Body of pancreas (tissue), 4 donors: ENCODE data around the gene KLHL13. TPM values are rescaled to one million over a fixed set of nuclear protein-coding genes. Genes with fewer than 3 reads are reported as not detected.

Source experiments
- ATAC-seq: fragments of 150-250 bp; one replicate; pipeline ENCODE4 v1.9.1; 2016
- DNase-seq, 4 donors: peaks; one replicate each; pipeline ENCODE4 v3.0.0-alpha.2; 2019
- H3K27ac ChIP-seq, 4 donors: fragments of 200-600 bp; sonication (generic); 1 replicate in 3 of 4; 2 replicates in 1 of 4; pipeline versions ENCODE4 v1.5.1 to v1.6.1; 2016 to 2019; ENCODE audit warnings: mild to moderate bottlenecking in 1 of 4, mixed read lengths in 1 of 4, moderate library complexity in 1 of 4
- H3K27me3 ChIP-seq, 2 donors: fragments of 200-600 bp; sonication (generic); one replicate each; pipeline ENCODE4 v1.6.0; 2016; ENCODE audit warnings: mild to moderate bottlenecking in 1 of 2
- H3K36me3 ChIP-seq, 2 donors: fragments of 200-600 bp; sonication (generic); replicated peaks in 1 of 2; 2 replicates each; pipeline ENCODE4 v1.5.1; 2016; ENCODE audit warnings: low read depth in 2 of 2; ENCODE audit not compliant: insufficient read depth in 1 of 2
- H3K4me1 ChIP-seq: fragments of 200-600 bp; sonication (generic); one replicate; pipeline ENCODE4 v1.6.0; 2016
- H3K4me3 ChIP-seq, 2 donors: fragments of 200-600 bp; sonication (generic); 1 replicate in 1 of 2; 2 replicates in 1 of 2; pipeline ENCODE4 v1.5.1; 2016 to 2019
- H3K9me3 ChIP-seq, 3 donors: fragments of 200-600 bp; sonication (generic); 1 replicate in 2 of 3; 2 replicates in 1 of 3; pipeline ENCODE4 v1.5.1; 2016
- POLR2A ChIP-seq, 3 donors: fragments of 450-650 bp; IDR thresholded peaks; one replicate each; pipeline ENCODE4 v1.6.1; 2016; ENCODE audit warnings: antibody characterized with exemption in 3 of 3, mild to moderate bottlenecking in 2 of 3
- WGBS, 2 donors: methylation state at CpG; one replicate each; pipeline ENCODE4 v1.1.5; 2017; 5-methylcytosine and 5-hydroxymethylcytosine counted together
- intact Hi-C: fragments of 100-400 bp; cut with DNase I; formaldehyde crosslinking; loops from one replicate; pipeline ENCODE4 v1.15.1; 2023
- total RNA-seq, 2 donors: library from RNA; depleted of rRNA; stranded (reverse); fragments of >200 nt; gene quantifications; one replicate each; pipeline ENCODE4 v1.1.0, GENCODE V29; 2016
- TF ChIP-seq, protein P1 (sequence below), 7 experiments: fragments of 450-650 bp in 4 of 7; fragments of 200-600 bp in 3 of 7; sonication (generic) in 3 of 7; IDR thresholded peaks; one replicate each; pipeline ENCODE4 v1.5.1; 2016 to 2019; ENCODE audit warnings: antibody characterized with exemption in 7 of 7

KLHL13 gene
- total RNA-seq, 2 donors from 2014 or later = 3.0 to 3.4 TPM

- Histone ChIP-seq H3K27ac (no peak overlapping the region), H3K9me3 (no peaks in the 10 kb centered on the region), H3K27me3 (no peaks in the 10 kb centered on the region), H3K4me3 (no peak overlapping the region), H3K4me1 (no peaks in the 10 kb centered on the region), H3K36me3 (no peaks in the 10 kb centered on the region)
- ATAC-seq = no peak
- intact Hi-C loops = no loop called here
- TF ChIP-seq, protein P1, sequence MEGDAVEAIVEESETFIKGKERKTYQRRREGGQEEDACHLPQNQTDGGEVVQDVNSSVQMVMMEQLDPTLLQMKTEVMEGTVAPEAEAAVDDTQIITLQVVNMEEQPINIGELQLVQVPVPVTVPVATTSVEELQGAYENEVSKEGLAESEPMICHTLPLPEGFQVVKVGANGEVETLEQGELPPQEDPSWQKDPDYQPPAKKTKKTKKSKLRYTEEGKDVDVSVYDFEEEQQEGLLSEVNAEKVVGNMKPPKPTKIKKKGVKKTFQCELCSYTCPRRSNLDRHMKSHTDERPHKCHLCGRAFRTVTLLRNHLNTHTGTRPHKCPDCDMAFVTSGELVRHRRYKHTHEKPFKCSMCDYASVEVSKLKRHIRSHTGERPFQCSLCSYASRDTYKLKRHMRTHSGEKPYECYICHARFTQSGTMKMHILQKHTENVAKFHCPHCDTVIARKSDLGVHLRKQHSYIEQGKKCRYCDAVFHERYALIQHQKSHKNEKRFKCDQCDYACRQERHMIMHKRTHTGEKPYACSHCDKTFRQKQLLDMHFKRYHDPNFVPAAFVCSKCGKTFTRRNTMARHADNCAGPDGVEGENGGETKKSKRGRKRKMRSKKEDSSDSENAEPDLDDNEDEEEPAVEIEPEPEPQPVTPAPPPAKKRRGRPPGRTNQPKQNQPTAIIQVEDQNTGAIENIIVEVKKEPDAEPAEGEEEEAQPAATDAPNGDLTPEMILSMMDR (IDR thresholded peaks at IDR 0.05) = no peak
- TF ChIP-seq POLR2A (IDR thresholded peaks at IDR 0.05) = no peak
- DNase-seq = no peak
Observed at GRCh38 chrX:118000518-118000917, 116.1 kb downstream of the KLHL13 start.

GRCh38 chrX:117998171-117998570 lies 118.4 kb downstream of the KLHL13 start:
- ATAC-seq (no peak), DNase-seq (no peak)
- Histone ChIP-seq H3K27ac (no peak overlapping the region), H3K36me3 (no peaks in the 10 kb centered on the region), H3K27me3 (no peaks in the 10 kb centered on the region), H3K4me1 (no peaks in the 10 kb centered on the region), H3K9me3 (no peaks in the 10 kb centered on the region), H3K4me3 (no peak overlapping the region)
- TF ChIP-seq, protein P1 (IDR thresholded peaks at IDR 0.05) = no peak
- TF ChIP-seq POLR2A (IDR thresholded peaks at IDR 0.05) = no peak
- 73 to 92% methylated on average over 2 of the region's 2 CpGs for WGBS, 2 donors
- intact Hi-C loops = no loop called here

DNA sequence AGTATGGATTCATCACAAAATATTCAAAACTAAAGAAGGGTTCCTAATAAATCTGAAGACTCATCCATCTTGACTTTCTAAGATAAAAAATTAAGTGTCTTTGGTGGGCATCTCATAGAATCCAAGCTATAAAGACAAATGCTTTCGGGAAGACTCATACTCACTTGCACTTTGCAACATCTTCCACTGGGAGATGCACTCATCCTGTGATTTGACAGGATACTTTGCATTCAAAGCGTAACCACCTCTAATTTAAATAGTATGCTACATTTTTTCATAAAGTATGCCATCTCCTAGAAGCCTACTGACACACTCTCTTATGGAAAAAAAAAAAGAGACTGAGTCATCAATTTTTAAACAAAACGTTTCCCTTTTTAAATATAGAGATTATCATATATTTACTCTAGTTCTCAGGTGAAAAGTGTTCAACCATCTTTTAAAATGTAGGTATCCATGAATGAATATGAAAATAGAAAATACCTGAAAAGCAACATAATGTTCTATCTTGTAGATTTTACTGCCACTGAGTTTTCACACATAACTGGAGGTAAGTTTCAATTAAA lies 119.6 kb downstream of the KLHL13 start:
- no peak overlapping the region for H3K27ac ChIP-seq
- H3K4me3 ChIP-seq = no peak overlapping the region
- peaks cover 6% of the 10 kb centered on the region for H3K4me1 ChIP-seq
- H3K36me3 ChIP-seq = no peaks in the 10 kb centered on the region
- WGBS, 2 donors = 60 to 70% methylated on average over 3 of the region's 3 CpGs
- TF ChIP-seq, protein P1 (IDR thresholded peaks at IDR 0.05) = no peak
- TF ChIP-seq POLR2A (IDR thresholded peaks at IDR 0.05) = no peak
- intact Hi-C loops = no loop called here
- H3K27me3 ChIP-seq = no peaks in the 10 kb centered on the region
- ATAC-seq (no peak), DNase-seq (no peak)
- no peaks in the 10 kb centered on the region for H3K9me3 ChIP-seq

GRCh38 chrX:117996408-117996807 lies 120.2 kb downstream of the KLHL13 start:
- H3K27ac ChIP-seq = no peak overlapping the region
- 88 to 91% methylated on average over 4 of the region's 4 CpGs for WGBS, 2 donors
- H3K4me1 ChIP-seq = peaks cover 12% of the 10 kb centered on the region
- intact Hi-C loops = no loop called here
- H3K36me3 ChIP-seq = no peaks in the 10 kb centered on the region
- DNase-seq = no peak
- H3K27me3 ChIP-seq = no peaks in the 10 kb centered on the region
- TF ChIP-seq, protein P1 (IDR thresholded peaks at IDR 0.05) = no peak
- TF ChIP-seq POLR2A (IDR thresholded peaks at IDR 0.05) = no peak
- ATAC-seq = no peak
- H3K4me3 ChIP-seq = no peak overlapping the region
- no peaks in the 10 kb centered on the region for H3K9me3 ChIP-seq

GRCh38 chrX:117995378-117995777 lies 121.2 kb downstream of the KLHL13 start:
- H3K27ac ChIP-seq = no peak overlapping the region
- no peaks in the 10 kb centered on the region for H3K36me3 ChIP-seq
- DNase-seq (no peak), ATAC-seq (no peak)
- H3K9me3 ChIP-seq = no peaks in the 10 kb centered on the region
- intact Hi-C loops = no loop called here
- TF ChIP-seq, protein P1 (IDR thresholded peaks at IDR 0.05) = no peak
- no peak overlapping the region for H3K4me3 ChIP-seq
- peaks cover 12% of the 10 kb centered on the region for H3K4me1 ChIP-seq
- H3K27me3 ChIP-seq = no peaks in the 10 kb centered on the region
- 91 to 93% methylated on average over 1 of the region's 1 CpG for WGBS, 2 donors
